K562 (cell line): ENCODE measurements around the gene LRRC26. TPM values are rescaled to one million over a fixed set of nuclear protein-coding genes. Genes with fewer than 3 reads are reported as not detected.

Source experiments
- BRD9 ChIP-seq: fragments of 450-650 bp; IDR thresholded peaks from 2 replicates; pipeline ENCODE4 v1.6.1; 2018; ENCODE audit warnings: low read depth; ENCODE audit not compliant: partially characterized antibody
- ESRRB ChIP-seq: fragments of 250-450 bp; sonication (Bioruptor Pico); IDR thresholded peaks from 2 replicates; pipeline ENCODE4 v1.5.0; 2020; ENCODE audit warnings: mild to moderate bottlenecking, moderate library complexity, borderline replicate concordance
- ETV6 ChIP-seq, 3 experiments: fragments of 150-350 bp in 1 of 3; sonication (generic) in 1 of 3; formaldehyde crosslinking in 1 of 3; IDR thresholded peaks; 2 replicates each; pipeline versions ENCODE4 v1.6.1 to v1.8.0; 2014 to 2022; ENCODE audit warnings: borderline replicate concordance in 2 of 3, low read depth in 2 of 3, antibody characterized with exemption in 1 of 3, low read length in 1 of 3, mild to moderate bottlenecking in 1 of 3, missing genetic modification reagents in 1 of 3
- GTF2B ChIP-seq: IDR thresholded peaks from 2 replicates; pipeline ENCODE4 v1.6.1; 2011; ENCODE audit not compliant: insufficient read length; ENCODE audit errors: extremely low read depth
- GTF2E2 ChIP-seq: fragments of 200-800 bp; sonication (Bioruptor generic); IDR thresholded peaks from 2 replicates; pipeline ENCODE4 v1.6.1; 2016; ENCODE audit warnings: missing genetic modification characterization, missing compliant biosample characterization
- HDAC3 ChIP-seq: fragments of 450-650 bp; IDR thresholded peaks from 2 replicates; pipeline ENCODE4 v1.6.1; 2018; ENCODE audit warnings: borderline replicate concordance, mild to moderate bottlenecking, moderate library complexity; ENCODE audit not compliant: partially characterized antibody
- ILK ChIP-seq: fragments of 450-650 bp; IDR thresholded peaks from 2 replicates; pipeline ENCODE4 v1.6.1; 2016; ENCODE audit warnings: missing genetic modification characterization, low read depth, mild to moderate bottlenecking, missing compliant biosample characterization, moderate library complexity, borderline replicate concordance
- MBD1 ChIP-seq: fragments of 250-450 bp; sonication (Bioruptor Pico); IDR thresholded peaks from 2 replicates; pipeline ENCODE4 v1.8.0; 2022; ENCODE audit warnings: inconsistent platforms
- NFIC ChIP-seq: fragments of 450-650 bp; IDR thresholded peaks from 2 replicates; pipeline ENCODE4 v1.6.1; 2017; ENCODE audit warnings: mild to moderate bottlenecking, inconsistent platforms
- PHF8 ChIP-seq: fragments of 200-600 bp; sonication (generic); IDR thresholded peaks from 2 replicates; pipeline ENCODE4 v1.6.1; 2012; ENCODE audit warnings: mixed run types, mild to moderate bottlenecking, inconsistent platforms, low read length, moderate library complexity, borderline replicate concordance
- PTBP1 ChIP-seq: fragments of 200-400 bp; formaldehyde crosslinking; IDR thresholded peaks from 2 replicates; pipeline ENCODE4 v1.6.1; 2017; ENCODE audit warnings: low read depth, low read length
- ZNF318 ChIP-seq, 2 experiments: fragments of 450-650 bp; IDR thresholded peaks; 2 replicates each; pipeline ENCODE4 v1.6.1; 2016; ENCODE audit warnings: mild to moderate bottlenecking in 2 of 2, borderline replicate concordance in 1 of 2, low read depth in 1 of 2, moderate library complexity in 1 of 2
- ZNF551 ChIP-seq: fragments of 250-450 bp; sonication (Bioruptor Pico); IDR thresholded peaks from 2 replicates; pipeline ENCODE4 v1.5.0; 2021; ENCODE audit warnings: mild to moderate bottlenecking, moderate library complexity
- ZNF57 ChIP-seq: fragments of 450-650 bp; formaldehyde crosslinking; IDR thresholded peaks from 2 replicates; pipeline ENCODE4 v1.4.0; 2020; ENCODE audit warnings: mild to moderate bottlenecking, moderate library complexity
- polyA plus RNA-seq, 8 experiments: library from polyadenylated mRNA; depleted of rRNA in 4 of 8; stranded (reverse) in 5 of 8; unstranded in 3 of 8; fragments of >200 nt; fragmentation: Nextera tagmentation in 2 of 8; fragmentation: Illumina TruSeq in 1 of 8; extraction: Ambion mirVana in 2 of 8; extraction: Trizol in 1 of 8; gene quantifications; 2 replicates each; pipeline versions ENCODE4 v1.2.1 to v1.2.3, GENCODE V29; 2011 to 2014; ENCODE audit warnings: inconsistent platforms in 1 of 8, missing spikeins in 1 of 8
- total RNA-seq, 7 experiments: library from RNA; depleted of rRNA in 6 of 7; stranded (reverse); fragments of >200 nt in 6 of 7; fragmentation: Illumina TruSeq in 2 of 7; extraction: Trizol in 2 of 7; gene quantifications; 2 replicates each; pipeline versions ENCODE4 v1.2.1 to v1.2.3, GENCODE V29; 2011 to 2021; ENCODE audit warnings: low replicate concordance in 1 of 7

LRRC26 gene
- total and polyA plus RNA-seq, 9 of the 15 experiments (the other 6 are each of a cell fraction or from before 2014, with no cell fraction given), result not detected

- no peak for TF ChIP-seq ZNF318 (IDR thresholded peaks at IDR 0.05; ENCODE audit: borderline replicate concordance in 1 of 2, low read depth in 1 of 2)
- peak; percentile 61 for TF ChIP-seq NFIC
- TF ChIP-seq MBD1 (CRISPR knock-in tag), result no peak
- TF ChIP-seq BRD9, result no peak
- no peak for TF ChIP-seq PTBP1
- TF ChIP-seq GTF2E2, result no peak; the same call in 1 of the 2 replicates
- TF ChIP-seq ETV6 (IDR thresholded peaks at IDR 0.05; ENCODE audit: borderline replicate concordance in 1 of 2, low read depth in 2 of 2, low read length in 1 of 2), result peak in 1 of 2 experiments; percentile 11; a peak in 1 of 4 replicates
- TF ChIP-seq ETV6 (CRISPR knock-in tag; IDR thresholded peaks at IDR 0.05; ENCODE audit: borderline replicate concordance), result no peak; the same call in 1 of the 2 replicates
- TF ChIP-seq ZNF551 (CRISPR knock-in tag), result no peak
- no peak for TF ChIP-seq GTF2B
- TF ChIP-seq PHF8, result peak; percentile 91; the same call in 1 of the 2 replicates
- TF ChIP-seq HDAC3, result no peak
- TF ChIP-seq ZNF57, result no peak
- no peak for TF ChIP-seq ILK (tag)
- TF ChIP-seq ESRRB (CRISPR knock-in tag), result no peak
Observed at GRCh38 chr9:137188490-137189296, 18.8 kb upstream of the LRRC26 start, which contains the start of the genes ANAPC2 and SSNA1 (continued).
